IMR-90 (cell line): Measurements from ENCODE around the gene TRUB2.

Experiments used
- BHLHE40 ChIP-seq: fragments of 150-350 bp; IDR thresholded peaks from 2 replicates; pipeline ENCODE4 v1.6.1; 2016; ENCODE audit warnings: mild to moderate bottlenecking, low read depth, low read length
- MAFK ChIP-seq: IDR thresholded peaks from 2 replicates; pipeline ENCODE4 v1.6.1; 2012; ENCODE audit warnings: low read depth, low read length, improper control_type of control experiment
- POLR2A ChIP-seq: IDR thresholded peaks from 2 replicates; pipeline ENCODE4 v1.6.1; 2012; ENCODE audit warnings: mild to moderate bottlenecking, low read depth, low read length
- RAD21 ChIP-seq: IDR thresholded peaks from 2 replicates; pipeline ENCODE4 v1.6.1; 2012; ENCODE audit warnings: low read length, improper control_type of control experiment
- RCOR1 ChIP-seq: IDR thresholded peaks from 2 replicates; pipeline ENCODE4 v1.6.1; 2012; ENCODE audit warnings: mild to moderate bottlenecking, low read length, improper control_type of control experiment; ENCODE audit not compliant: insufficient replicate concordance
- TF ChIP-seq, protein P1 (sequence below): conservative IDR thresholded peaks from 2 replicates; pipeline ENCODE4 v1.5.1; 2012; ENCODE audit warnings: mild to moderate bottlenecking, low read depth, low read length, improper control_type of control experiment

DNA sequence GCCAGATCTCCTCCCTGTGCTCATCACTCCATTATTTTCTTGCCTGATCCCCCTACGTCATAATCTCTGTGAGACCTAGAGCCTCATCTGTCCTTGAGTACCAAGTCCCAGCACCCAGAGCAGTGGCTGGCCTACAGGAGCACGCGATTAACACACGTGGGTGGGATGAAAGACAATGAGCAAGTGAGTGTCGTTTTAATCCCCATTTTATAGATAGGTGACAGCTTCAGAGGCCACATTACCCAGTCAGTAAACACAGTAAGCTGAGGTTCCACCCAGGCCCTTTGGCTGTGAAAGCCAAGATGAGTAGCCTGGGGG is 17.3 kb downstream of the TRUB2 start:
- TF ChIP-seq, protein P1, sequence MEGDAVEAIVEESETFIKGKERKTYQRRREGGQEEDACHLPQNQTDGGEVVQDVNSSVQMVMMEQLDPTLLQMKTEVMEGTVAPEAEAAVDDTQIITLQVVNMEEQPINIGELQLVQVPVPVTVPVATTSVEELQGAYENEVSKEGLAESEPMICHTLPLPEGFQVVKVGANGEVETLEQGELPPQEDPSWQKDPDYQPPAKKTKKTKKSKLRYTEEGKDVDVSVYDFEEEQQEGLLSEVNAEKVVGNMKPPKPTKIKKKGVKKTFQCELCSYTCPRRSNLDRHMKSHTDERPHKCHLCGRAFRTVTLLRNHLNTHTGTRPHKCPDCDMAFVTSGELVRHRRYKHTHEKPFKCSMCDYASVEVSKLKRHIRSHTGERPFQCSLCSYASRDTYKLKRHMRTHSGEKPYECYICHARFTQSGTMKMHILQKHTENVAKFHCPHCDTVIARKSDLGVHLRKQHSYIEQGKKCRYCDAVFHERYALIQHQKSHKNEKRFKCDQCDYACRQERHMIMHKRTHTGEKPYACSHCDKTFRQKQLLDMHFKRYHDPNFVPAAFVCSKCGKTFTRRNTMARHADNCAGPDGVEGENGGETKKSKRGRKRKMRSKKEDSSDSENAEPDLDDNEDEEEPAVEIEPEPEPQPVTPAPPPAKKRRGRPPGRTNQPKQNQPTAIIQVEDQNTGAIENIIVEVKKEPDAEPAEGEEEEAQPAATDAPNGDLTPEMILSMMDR = no peak
- no peak for TF ChIP-seq MAFK
- no peak for TF ChIP-seq RAD21
- TF ChIP-seq RCOR1 = no peak
- no peak for TF ChIP-seq BHLHE40
- no peak for TF ChIP-seq POLR2A
